A673 (cell line): ENCODE measurements around the gene CYP4A11. TPM values are rescaled to one million over a fixed set of nuclear protein-coding genes. Genes with fewer than 3 reads are reported as not detected.

Experiments used
- BruUV-seq: library from RNA; stranded (reverse); fragments of 400-500 nt; replicated peaks from 2 replicates; lab custom pipeline; 2021; lab: Mats Ljungman, UMichigan
- CTCF ChIA-PET: fragments of 300-600 bp; sonication (Branson Sonifier 250); formaldehyde crosslinking; loops from one replicate; lab custom pipeline; 2022; ENCODE audit warnings: antibody characterized with exemption; lab: Charles Lee
- POLR2A ChIA-PET: fragments of 300-600 bp; sonication (Branson Sonifier 250); formaldehyde crosslinking; loops from one replicate; lab custom pipeline; 2022; ENCODE audit warnings: antibody characterized with exemption; ENCODE audit not compliant: low non-redundant PET; lab: Charles Lee
- DNase-seq: peaks from one replicate; pipeline ENCODE4 v3.0.0-alpha.2; 2015; ENCODE audit warnings: low spot score
- H3K27ac ChIP-seq: fragments of 200-600 bp; sonication (generic); 2 replicates; pipeline ENCODE4 v1.5.1; 2016; ENCODE audit warnings: mixed run types, low read depth, mild to moderate bottlenecking, mixed read lengths, antibody characterized with exemption, low read length; ENCODE audit not compliant: poor library complexity, severe bottlenecking
- H3K27me3 ChIP-seq: fragments of 200-600 bp; sonication (generic); replicated peaks from 2 replicates; pipeline ENCODE4 v1.6.1; 2017; ENCODE audit warnings: mixed run types, low read depth, mild to moderate bottlenecking, mixed read lengths, antibody characterized with exemption, low read length; ENCODE audit not compliant: insufficient read depth, poor library complexity
- H3K36me3 ChIP-seq: fragments of 200-600 bp; sonication (generic); 2 replicates; pipeline ENCODE4 v1.6.1; 2016; ENCODE audit warnings: mixed run types, mild to moderate bottlenecking, mixed read lengths, antibody characterized with exemption, low read length; ENCODE audit not compliant: insufficient read depth, poor library complexity, severe bottlenecking
- H3K4me1 ChIP-seq: fragments of 200-600 bp; sonication (generic); 2 replicates; pipeline ENCODE4 v1.6.1; 2017; ENCODE audit warnings: mixed run types, mild to moderate bottlenecking, mixed read lengths, antibody characterized with exemption, low read length; ENCODE audit not compliant: insufficient read depth, poor library complexity, severe bottlenecking
- H3K4me3 ChIP-seq: fragments of 200-600 bp; sonication (generic); 2 replicates; pipeline ENCODE4 v1.5.1; 2016; ENCODE audit warnings: low read depth, mixed run types, mild to moderate bottlenecking, mixed read lengths, low read length; ENCODE audit not compliant: poor library complexity, severe bottlenecking
- H3K9me3 ChIP-seq: fragments of 200-600 bp; sonication (generic); 2 replicates; pipeline ENCODE4 v1.6.1; 2016; ENCODE audit warnings: mixed run types, low read depth, mild to moderate bottlenecking, mixed read lengths, antibody characterized with exemption, low read length; ENCODE audit not compliant: poor library complexity, severe bottlenecking
- EZH2 ChIP-seq: fragments of 200-600 bp; sonication (generic); IDR thresholded peaks from 2 replicates; pipeline ENCODE4 v1.6.1; 2017; ENCODE audit warnings: borderline replicate concordance, low read depth, mild to moderate bottlenecking, mixed read lengths, antibody characterized with exemption, low read length; ENCODE audit not compliant: poor library complexity, severe bottlenecking
- intact Hi-C: fragments of 100-400 bp; cut with micrococcal nuclease; formaldehyde crosslinking; loops from one replicate; pipeline ENCODE4 v1.10.0; 2022; ENCODE audit not compliant: unreplicated experiment
- total RNA-seq: library from RNA; stranded (reverse); gene quantifications from 2 replicates; pipeline ENCODE4 v1.2.3, GENCODE V29; 2021
- TF ChIP-seq, protein P1 (sequence below): fragments of 300-800, 200-600 bp; sonication (generic); conservative IDR thresholded peaks from 2 replicates; pipeline ENCODE4 v1.5.1; 2017; ENCODE audit warnings: low read depth, mild to moderate bottlenecking, antibody characterized with exemption, low read length, moderate library complexity, mixed read lengths

Gene CYP4A11
- total RNA-seq, 1 experiment from 2014 or later: not detected

DNA sequence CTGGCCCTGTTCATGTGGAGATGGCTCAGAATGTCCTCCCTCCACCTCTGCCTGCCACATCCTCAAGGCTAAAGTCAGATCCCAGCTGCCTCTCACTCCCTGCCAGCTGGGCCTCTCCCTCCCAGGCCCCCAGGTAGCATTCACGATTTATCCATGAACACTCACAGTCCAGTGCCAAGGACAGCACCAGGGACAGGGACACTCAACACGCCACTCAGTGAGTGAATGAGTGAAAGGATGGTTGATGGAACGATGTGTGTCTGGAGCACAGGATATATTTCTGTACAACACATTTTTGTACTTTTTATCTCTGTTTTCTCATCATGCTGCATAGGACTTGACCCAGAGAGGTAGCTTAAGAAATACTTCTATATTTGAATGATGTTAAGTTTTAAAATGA is 10.1 kb downstream of the CYP4A11 start:
- no peaks in the 10 kb centered on the region for H3K36me3 ChIP-seq
- no peak for TF ChIP-seq EZH2
- TF ChIP-seq, protein P1, sequence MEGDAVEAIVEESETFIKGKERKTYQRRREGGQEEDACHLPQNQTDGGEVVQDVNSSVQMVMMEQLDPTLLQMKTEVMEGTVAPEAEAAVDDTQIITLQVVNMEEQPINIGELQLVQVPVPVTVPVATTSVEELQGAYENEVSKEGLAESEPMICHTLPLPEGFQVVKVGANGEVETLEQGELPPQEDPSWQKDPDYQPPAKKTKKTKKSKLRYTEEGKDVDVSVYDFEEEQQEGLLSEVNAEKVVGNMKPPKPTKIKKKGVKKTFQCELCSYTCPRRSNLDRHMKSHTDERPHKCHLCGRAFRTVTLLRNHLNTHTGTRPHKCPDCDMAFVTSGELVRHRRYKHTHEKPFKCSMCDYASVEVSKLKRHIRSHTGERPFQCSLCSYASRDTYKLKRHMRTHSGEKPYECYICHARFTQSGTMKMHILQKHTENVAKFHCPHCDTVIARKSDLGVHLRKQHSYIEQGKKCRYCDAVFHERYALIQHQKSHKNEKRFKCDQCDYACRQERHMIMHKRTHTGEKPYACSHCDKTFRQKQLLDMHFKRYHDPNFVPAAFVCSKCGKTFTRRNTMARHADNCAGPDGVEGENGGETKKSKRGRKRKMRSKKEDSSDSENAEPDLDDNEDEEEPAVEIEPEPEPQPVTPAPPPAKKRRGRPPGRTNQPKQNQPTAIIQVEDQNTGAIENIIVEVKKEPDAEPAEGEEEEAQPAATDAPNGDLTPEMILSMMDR: no peak
- ChIA-PET CTCF (no interaction called here), POLR2A (no interaction called here)
- BruUV-seq: no TSS peak
- intact Hi-C loops: no loop called here
- no peaks in the 10 kb centered on the region for H3K9me3 ChIP-seq
- H3K27me3 ChIP-seq: no peaks in the 10 kb centered on the region
- no peak overlapping the region for H3K27ac ChIP-seq
- no peak overlapping the region for H3K4me3 ChIP-seq
- no peak for DNase-seq
- H3K4me1 ChIP-seq: no peaks in the 10 kb centered on the region

DNA sequence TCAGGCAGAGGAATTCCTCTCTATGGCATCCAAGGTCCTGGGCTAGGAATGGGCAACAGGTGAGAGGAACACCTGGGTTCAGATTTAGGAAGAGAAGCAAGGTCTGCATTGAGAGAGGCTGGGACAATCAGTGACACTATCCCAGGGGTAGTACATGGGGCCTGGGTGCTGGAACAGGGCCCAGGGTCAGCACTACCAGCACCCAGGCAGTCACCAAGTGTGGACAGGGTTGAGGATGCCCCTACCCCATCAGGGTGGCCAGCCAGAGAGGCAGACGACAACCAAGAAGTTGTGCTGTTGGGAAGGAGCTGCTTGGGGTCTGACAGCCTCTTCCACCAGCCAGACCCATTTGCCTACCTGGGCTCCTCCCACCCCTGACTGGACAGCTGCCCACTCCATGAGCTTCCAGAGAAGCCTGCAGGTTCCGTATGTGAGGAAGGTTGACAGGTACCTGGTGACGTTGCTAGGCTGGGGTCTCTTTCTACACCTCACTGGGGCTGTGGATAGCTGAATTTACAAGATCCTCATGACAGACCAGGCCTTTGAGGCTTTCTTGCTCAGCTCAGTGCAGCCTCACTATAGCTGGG is 13.9 kb downstream of the CYP4A11 start:
- CTCF ChIA-PET: no interaction called here
- Histone ChIP-seq H3K27me3 (no peaks in the 10 kb centered on the region), H3K36me3 (no peaks in the 10 kb centered on the region), H3K27ac (no peak overlapping the region), H3K4me1 (no peaks in the 10 kb centered on the region), H3K9me3 (no peaks in the 10 kb centered on the region), H3K4me3 (no peak overlapping the region)
- POLR2A ChIA-PET: no interaction called here
- DNase-seq: no peak
- BruUV-seq: no TSS peak
- TF ChIP-seq EZH2: no peak
- TF ChIP-seq, protein P1: no peak
- intact Hi-C loops: no loop called here

DNA sequence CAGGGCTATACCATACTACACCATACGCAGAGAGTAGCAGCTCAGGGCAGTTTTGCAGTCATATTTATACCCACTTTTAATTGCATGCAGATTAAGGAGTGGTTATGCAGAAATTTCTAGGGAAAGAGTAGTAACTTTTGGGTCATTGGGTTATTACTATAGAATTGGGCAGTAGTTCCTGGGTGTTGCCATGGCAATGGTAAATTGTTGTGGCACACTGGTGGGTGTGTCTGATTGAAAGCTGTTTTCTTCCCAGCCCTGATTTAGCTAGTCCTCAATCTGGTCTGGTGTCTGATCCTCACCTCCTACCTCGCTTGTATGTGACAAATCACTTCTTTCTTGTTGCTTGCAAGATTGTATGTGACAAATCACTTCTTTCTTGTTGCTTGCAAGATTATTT is 30.5 kb downstream of the CYP4A11 start:
- BruUV-seq: no TSS peak
- H3K4me3 ChIP-seq: no peak overlapping the region
- CTCF ChIA-PET: no interaction called here

More for the DNA sequence above, 30.5 kb downstream of the CYP4A11 start:
- Histone ChIP-seq H3K36me3 (no peaks in the 10 kb centered on the region), H3K27me3 (peaks cover 5% of the 10 kb centered on the region), H3K27ac (no peak overlapping the region), H3K4me1 (no peaks in the 10 kb centered on the region), H3K9me3 (no peaks in the 10 kb centered on the region)
- intact Hi-C loops: no loop called here
- POLR2A ChIA-PET: no interaction called here
- TF ChIP-seq, protein P1: no peak
- no peak for TF ChIP-seq EZH2
- DNase-seq: no peak
